CD14-positive monocyte (primary cell): ENCODE data around the gene SLC25A45. TPM values are rescaled to one million over a fixed set of nuclear protein-coding genes. Genes with fewer than 3 reads are reported as not detected.

Source experiments
- DNase-seq, 3 donors: peaks; one replicate each; pipeline ENCODE4 v3.0.0-alpha.2; 2011 to 2022
- H2AFZ ChIP-seq: 2 replicates; pipeline ENCODE4 v1.6.0; 2012; ENCODE audit warnings: mild to moderate bottlenecking, low read depth, low read length, inconsistent platforms; ENCODE audit not compliant: insufficient read depth, poor library complexity, severe bottlenecking
- H3K27ac ChIP-seq, 2 donors: 1 replicate in 1 of 2; 2 replicates in 1 of 2; pipeline ENCODE4 v1.5.1; 2012 to 2013; ENCODE audit warnings: low read length in 2 of 2, control low read depth in 1 of 2, inconsistent platforms in 1 of 2, low read depth in 1 of 2, mild to moderate bottlenecking in 1 of 2
- H3K27me3 ChIP-seq, 2 donors: one replicate each; pipeline versions ENCODE4 v1.6.0 to v1.6.1; 2011 to 2013; ENCODE audit warnings: low read length in 2 of 2; ENCODE audit not compliant: control insufficient read depth in 2 of 2, insufficient read depth in 2 of 2
- H3K36me3 ChIP-seq, 2 donors: replicated peaks in 1 of 2; 1 replicate in 1 of 2; 2 replicates in 1 of 2; pipeline versions ENCODE4 v1.5.1 to v1.6.1; 2012 to 2013; ENCODE audit warnings: low read length in 2 of 2, control low read depth in 1 of 2, inconsistent platforms in 1 of 2, mild to moderate bottlenecking in 1 of 2; ENCODE audit not compliant: insufficient read depth in 2 of 2, control insufficient read depth in 1 of 2
- H3K4me1 ChIP-seq, 2 donors: 1 replicate in 1 of 2; 2 replicates in 1 of 2; pipeline versions ENCODE4 v1.5.1 to v1.6.1; 2012 to 2013; ENCODE audit warnings: low read length in 2 of 2, control low read depth in 1 of 2, inconsistent platforms in 1 of 2, mild to moderate bottlenecking in 1 of 2, moderate library complexity in 1 of 2; ENCODE audit not compliant: insufficient read depth in 2 of 2, control insufficient read depth in 1 of 2
- H3K4me2 ChIP-seq: replicated peaks from 2 replicates; pipeline ENCODE3; 2012; ENCODE audit warnings: low read length, moderate library complexity, mild to moderate bottlenecking; ENCODE audit not compliant: poor library complexity, severe bottlenecking; ENCODE audit errors: extremely low read depth
- H3K4me3 ChIP-seq, 3 experiments: fragments of 200-600 bp in 1 of 3; sonication (generic) in 1 of 3; replicated peaks in 1 of 3; 1 replicate in 2 of 3; 2 replicates in 1 of 3; pipeline ENCODE4 v1.5.1; 2011 to 2013; ENCODE audit warnings: low read length in 3 of 3, mild to moderate bottlenecking in 3 of 3, control low read depth in 2 of 3, low read depth in 2 of 3, inconsistent platforms in 1 of 3, moderate library complexity in 1 of 3
- H3K79me2 ChIP-seq: 2 replicates; pipeline ENCODE4 v1.6.0; 2012; ENCODE audit warnings: mild to moderate bottlenecking, control low read depth, inconsistent platforms, low read length, moderate library complexity; ENCODE audit not compliant: insufficient read depth
- H3K9ac ChIP-seq: 2 replicates; pipeline ENCODE4 v1.6.0; 2017; ENCODE audit warnings: low read length, mild to moderate bottlenecking; ENCODE audit not compliant: insufficient read depth, poor library complexity, severe bottlenecking
- H3K9me3 ChIP-seq, 2 donors: replicated peaks in 1 of 2; 1 replicate in 1 of 2; 2 replicates in 1 of 2; pipeline versions ENCODE4 v1.5.1 to v1.6.1; 2012 to 2013; ENCODE audit warnings: low read length in 2 of 2, control low read depth in 1 of 2; ENCODE audit not compliant: control insufficient read depth in 1 of 2, insufficient read depth in 1 of 2
- H4K20me1 ChIP-seq: 2 replicates; pipeline ENCODE4 v1.6.0; 2012; ENCODE audit warnings: mild to moderate bottlenecking, low read length, control low read depth, moderate library complexity; ENCODE audit not compliant: insufficient read depth
- H3K27ac Mint-ChIP-seq, 7 donors: one replicate each; pipeline ENCODE4 v1.8.0; 2020; ENCODE audit warnings: mild to moderate bottlenecking in 7 of 7, mixed read lengths in 7 of 7, moderate library complexity in 6 of 7, inconsistent platforms in 2 of 7
- H3K27me3 Mint-ChIP-seq, 3 donors: one replicate each; pipeline ENCODE4 v1.8.0; 2021 to 2022; ENCODE audit warnings: low read depth in 3 of 3, mild to moderate bottlenecking in 3 of 3, mixed read lengths in 3 of 3, moderate library complexity in 3 of 3, inconsistent platforms in 1 of 3
- H3K36me3 Mint-ChIP-seq, 2 donors: one replicate each; pipeline ENCODE4 v1.8.0; 2020; ENCODE audit warnings: mixed read lengths in 2 of 2, inconsistent platforms in 1 of 2, mild to moderate bottlenecking in 1 of 2
- H3K4me1 Mint-ChIP-seq: one replicate; pipeline ENCODE4 v1.8.0; 2020; ENCODE audit warnings: mild to moderate bottlenecking, mixed read lengths
- H3K4me3 Mint-ChIP-seq, 2 donors: one replicate each; pipeline ENCODE4 v1.8.0; 2020; ENCODE audit warnings: mild to moderate bottlenecking in 2 of 2, mixed read lengths in 2 of 2, moderate library complexity in 1 of 2
- H3K9me3 Mint-ChIP-seq, 7 donors: one replicate each; pipeline ENCODE4 v1.8.0; 2020 to 2022; ENCODE audit warnings: mixed read lengths in 7 of 7, mild to moderate bottlenecking in 6 of 7, moderate library complexity in 6 of 7, inconsistent platforms in 2 of 7
- WGBS: methylation state at CpG from one replicate; pipeline ENCODE4 v1.1.5; 2013; ENCODE audit warnings: missing lambda C conversion rate; ENCODE audit not compliant: insufficient coverage; 5-methylcytosine and 5-hydroxymethylcytosine counted together
- intact Hi-C, 2 donors: fragments of 100-400 bp; cut with micrococcal nuclease; formaldehyde crosslinking; loops; one replicate each; pipeline versions ENCODE4 v1.15.0 to v1.15.1; 2023
- polyA plus RNA-seq, 3 donors: library from polyadenylated mRNA; depleted of rRNA in 1 of 3; unstranded in 2 of 3; stranded (reverse) in 1 of 3; fragments of 300-500 nt in 2 of 3; fragments of >200 nt in 1 of 3; fragmentation: Illumina TruSeq in 2 of 3; gene quantifications; 1 replicate in 2 of 3; 2 replicates in 1 of 3; pipeline ENCODE4 v1.2.3, GENCODE V29; 2012 to 2021
- TF ChIP-seq, protein P1 (sequence below): fragments of 200-600 bp; IDR thresholded peaks from one replicate; pipeline ENCODE4 v1.8.0; 2022; ENCODE audit warnings: antibody characterized with exemption, mild to moderate bottlenecking

The SLC25A45 gene
- polyA plus RNA-seq, 3 donors = 3.7 to 11.3 (median 4.1) TPM

DNA sequence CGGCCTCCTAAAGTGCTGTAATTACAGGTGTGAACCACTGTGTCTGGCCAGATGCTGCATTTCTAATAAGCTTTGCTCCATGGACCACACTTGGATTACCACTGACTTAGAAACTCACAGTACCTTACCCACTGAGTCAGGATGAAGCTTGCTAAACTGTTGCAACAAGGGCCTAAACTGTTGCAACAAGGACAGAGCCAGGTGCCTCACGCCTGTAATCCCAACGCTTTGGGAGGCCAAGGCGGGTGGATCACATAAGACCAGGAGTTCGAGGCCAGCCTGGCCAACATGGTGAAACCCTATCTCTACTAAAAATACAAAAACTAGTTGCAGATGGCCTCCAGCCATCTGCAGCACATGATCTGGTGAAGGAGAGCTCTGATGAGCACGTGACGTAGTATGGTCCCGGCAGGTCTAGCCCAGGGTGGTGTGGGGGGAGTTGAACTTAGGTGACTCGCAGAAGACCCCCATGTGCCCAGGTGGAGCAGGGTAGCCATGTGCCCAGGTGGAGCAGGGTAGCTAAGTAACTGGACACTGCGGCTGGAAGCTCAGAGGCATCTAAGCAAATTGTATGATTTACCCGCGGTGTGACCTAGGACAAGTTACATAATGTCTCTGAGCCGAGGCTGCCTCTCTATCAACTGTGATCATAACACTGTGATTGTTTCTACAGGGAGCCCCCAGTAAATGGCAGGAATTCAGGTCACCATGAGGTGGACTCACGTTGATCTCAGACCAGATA, 8.4 kb downstream of the SLC25A45 start:
- Histone ChIP-seq H2AFZ (no peak overlapping the region), H3K36me3 (no peaks in the 10 kb centered on the region), H3K4me1 (peaks cover 15 to 28% of the 10 kb centered on the region in 2 donors), H3K79me2 (no peaks in the 10 kb centered on the region), H3K27ac (no peak overlapping the region), H3K4me3 (no peak overlapping the region), H4K20me1 (no peaks in the 10 kb centered on the region), H3K9ac (no peak overlapping the region), H3K27me3 (no peaks in the 10 kb centered on the region), H3K4me2 (no peak overlapping the region), H3K9me3 (no peaks in the 10 kb centered on the region)
- H3K4me1 Mint-ChIP-seq = peaks cover 28% of the 10 kb centered on the region
- no peaks in the 10 kb centered on the region for H3K9me3 Mint-ChIP-seq
- H3K27me3 Mint-ChIP-seq = peaks cover 4 to 5% (median 4%) of the 10 kb centered on the region in 3 donors
- H3K27ac Mint-ChIP-seq = no peak overlapping the region
- TF ChIP-seq, protein P1, sequence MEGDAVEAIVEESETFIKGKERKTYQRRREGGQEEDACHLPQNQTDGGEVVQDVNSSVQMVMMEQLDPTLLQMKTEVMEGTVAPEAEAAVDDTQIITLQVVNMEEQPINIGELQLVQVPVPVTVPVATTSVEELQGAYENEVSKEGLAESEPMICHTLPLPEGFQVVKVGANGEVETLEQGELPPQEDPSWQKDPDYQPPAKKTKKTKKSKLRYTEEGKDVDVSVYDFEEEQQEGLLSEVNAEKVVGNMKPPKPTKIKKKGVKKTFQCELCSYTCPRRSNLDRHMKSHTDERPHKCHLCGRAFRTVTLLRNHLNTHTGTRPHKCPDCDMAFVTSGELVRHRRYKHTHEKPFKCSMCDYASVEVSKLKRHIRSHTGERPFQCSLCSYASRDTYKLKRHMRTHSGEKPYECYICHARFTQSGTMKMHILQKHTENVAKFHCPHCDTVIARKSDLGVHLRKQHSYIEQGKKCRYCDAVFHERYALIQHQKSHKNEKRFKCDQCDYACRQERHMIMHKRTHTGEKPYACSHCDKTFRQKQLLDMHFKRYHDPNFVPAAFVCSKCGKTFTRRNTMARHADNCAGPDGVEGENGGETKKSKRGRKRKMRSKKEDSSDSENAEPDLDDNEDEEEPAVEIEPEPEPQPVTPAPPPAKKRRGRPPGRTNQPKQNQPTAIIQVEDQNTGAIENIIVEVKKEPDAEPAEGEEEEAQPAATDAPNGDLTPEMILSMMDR = no peak
- H3K36me3 Mint-ChIP-seq = peaks cover 3 to 5% of the 10 kb centered on the region in 2 donors
- no peak overlapping the region for H3K4me3 Mint-ChIP-seq
- no peak for DNase-seq
- WGBS = 86% methylated on average over 12 of the region's 14 CpGs
- intact Hi-C loops = loop anchor here (5.0 kb wide), 2 partner anchors 138 to 143 kb away; no protein-coding TSS in a partner anchor

DNA sequence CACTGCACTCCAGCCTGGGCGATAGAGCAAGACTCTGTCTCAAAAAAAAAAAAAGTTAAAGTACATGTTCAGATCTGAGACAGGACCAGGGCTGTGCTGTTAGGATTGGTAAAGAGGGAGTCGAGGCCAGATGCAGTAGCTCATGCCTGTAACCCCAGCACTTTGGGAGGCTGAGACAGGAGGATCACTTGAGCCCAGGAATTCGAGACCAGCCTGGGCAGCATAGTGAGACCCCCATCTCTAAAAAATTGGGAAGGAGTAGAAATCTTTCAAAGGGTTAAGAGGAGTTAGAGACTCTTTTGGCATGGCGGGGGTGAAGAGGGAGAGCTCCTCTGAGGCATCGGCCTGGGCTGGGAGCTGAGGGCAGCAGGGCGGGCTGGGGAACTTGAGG, 11.8 kb downstream of the SLC25A45 start:
- WGBS = 93% methylated on average over 4 of the region's 6 CpGs
- DNase-seq = no peak
- H3K4me3 Mint-ChIP-seq = no peak overlapping the region
- Histone ChIP-seq H3K79me2 (no peaks in the 10 kb centered on the region), H3K4me3 (no peak overlapping the region), H3K9ac (no peak overlapping the region), H3K4me2 (no peak overlapping the region), H4K20me1 (no peaks in the 10 kb centered on the region), H3K27me3 (no peaks in the 10 kb centered on the region), H3K36me3 (no peaks in the 10 kb centered on the region), H3K9me3 (no peaks in the 10 kb centered on the region), H2AFZ (no peak overlapping the region), H3K4me1 (peaks cover 6 to 15% of the 10 kb centered on the region in 2 donors), H3K27ac (no peak overlapping the region)
- H3K36me3 Mint-ChIP-seq = no peaks in the 10 kb centered on the region
- peaks cover 14% of the 10 kb centered on the region for H3K4me1 Mint-ChIP-seq
- peaks cover 4 to 5% (median 5%) of the 10 kb centered on the region in 3 donors for H3K27me3 Mint-ChIP-seq
- peak overlapping the region in 5 of 7 donors; percentile 21 to 85 (median 61) for H3K27ac Mint-ChIP-seq
- intact Hi-C loops = loop anchor here (5.0 kb wide), 2 partner anchors 142 to 147 kb away; no protein-coding TSS in a partner anchor
- no peaks in the 10 kb centered on the region for H3K9me3 Mint-ChIP-seq
- TF ChIP-seq, protein P1 = no peak
